Epithelial cell of proximal tubule (primary cell): ENCODE data around the gene SCTR. TPM values are rescaled to one million over a fixed set of nuclear protein-coding genes. Genes with fewer than 3 reads are reported as not detected.

ENCODE experiments used
- DNase-seq: peaks from one replicate; pipeline ENCODE4 v3.0.0-alpha.2; 2011; ENCODE audit warnings: low read depth
- H3K4me3 ChIP-seq: 2 replicates; pipeline ENCODE4 v1.5.1; 2011; ENCODE audit warnings: low read depth, mild to moderate bottlenecking, low read length
- CTCF ChIP-seq: conservative IDR thresholded peaks from 2 replicates; pipeline ENCODE4 v1.5.1; 2012; ENCODE audit warnings: low read depth, mild to moderate bottlenecking, low read length
- total RNA-seq: library from RNA; depleted of rRNA; stranded (reverse); fragments of >200 nt; gene quantifications from 2 replicates; pipeline ENCODE4 v1.2.3, GENCODE V29; 2015

The SCTR gene
- total RNA-seq, 1 donor from 2014 or later = not detected

DNA sequence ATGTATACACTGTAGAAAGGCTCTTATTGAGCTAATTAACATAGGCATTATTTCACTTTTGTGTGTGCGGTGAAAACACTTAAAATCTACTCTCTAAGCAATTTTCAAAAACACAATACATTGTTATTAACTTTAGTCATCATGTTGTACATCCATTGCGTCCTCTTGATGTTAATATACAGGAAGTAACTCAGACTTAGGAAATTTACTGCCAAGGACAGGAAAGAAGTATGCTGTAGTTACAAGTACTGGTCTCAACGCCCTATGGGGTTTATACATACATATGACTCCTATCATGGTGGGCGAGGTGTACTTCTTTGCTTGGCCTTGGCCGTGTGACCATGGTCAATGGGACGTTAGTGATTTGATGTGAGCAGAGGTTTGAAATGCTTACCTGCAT, 15.5 kb downstream of the SCTR start:
- no peak for DNase-seq
- no peak overlapping the region for H3K4me3 ChIP-seq
- no peak for TF ChIP-seq CTCF

- DNase-seq = no peak
Measured at GRCh38 chr2:119496682-119497081, 27.6 kb downstream of the SCTR start.

DNA sequence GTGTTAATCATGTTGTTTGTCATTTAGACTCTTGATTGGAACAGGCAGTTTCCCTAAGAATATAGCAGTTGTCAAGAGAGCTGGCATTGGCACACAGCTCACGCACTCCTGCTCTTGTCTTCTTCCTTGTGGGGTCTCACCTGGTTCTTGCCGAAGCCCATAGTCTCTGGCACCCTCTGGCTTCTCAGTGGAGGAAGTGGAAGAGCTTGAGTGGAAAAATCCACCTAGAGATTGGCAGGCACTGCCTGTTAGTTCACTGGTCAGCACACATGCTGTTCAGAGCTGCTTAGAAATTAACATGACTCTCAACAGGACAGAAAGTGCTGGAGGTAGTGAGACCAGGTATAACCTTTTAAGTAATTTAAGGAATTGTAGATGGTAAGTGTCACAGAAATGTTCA, 28.3 kb downstream of the SCTR start:
- DNase-seq = no peak
- H3K4me3 ChIP-seq = no peak overlapping the region
- TF ChIP-seq CTCF = peak; percentile 48

More at GRCh38 chr2:119496682-119497081, 27.6 kb downstream of the SCTR start:
- H3K4me3 ChIP-seq = no peak overlapping the region
- no peak for TF ChIP-seq CTCF

DNA sequence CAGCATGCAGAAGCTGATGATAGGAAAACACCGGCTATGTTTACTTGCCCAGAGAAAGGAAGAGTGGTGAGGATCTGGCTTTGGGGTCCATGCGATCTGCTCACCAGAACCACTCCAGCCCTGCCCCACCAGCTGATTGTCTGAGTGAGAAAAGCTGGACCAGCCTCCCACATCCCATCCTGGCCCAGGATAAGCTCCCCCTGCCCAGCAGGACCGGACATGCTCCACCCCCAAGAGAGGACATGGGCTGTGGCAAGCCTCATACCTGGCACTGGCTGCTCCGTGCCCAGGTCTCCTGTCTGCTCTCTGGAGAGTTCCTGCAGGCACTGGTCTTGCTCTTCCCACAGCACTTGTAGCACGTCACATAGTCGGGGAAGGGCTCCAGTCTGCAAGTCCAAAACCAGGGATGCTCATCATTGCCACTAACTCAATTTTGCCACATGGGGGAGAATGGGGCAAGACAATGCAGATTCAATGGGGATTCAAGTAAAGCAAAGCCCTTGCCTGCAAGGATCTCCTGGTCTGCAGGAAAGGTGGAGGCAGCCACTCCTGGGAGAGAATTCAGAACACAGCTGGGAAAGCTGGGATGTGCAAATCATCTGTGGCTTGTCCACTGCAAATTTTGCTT, 30.0 kb downstream of the SCTR start:
- no peak overlapping the region for H3K4me3 ChIP-seq
- peak; percentile 19 for TF ChIP-seq CTCF
- no peak for DNase-seq

DNA sequence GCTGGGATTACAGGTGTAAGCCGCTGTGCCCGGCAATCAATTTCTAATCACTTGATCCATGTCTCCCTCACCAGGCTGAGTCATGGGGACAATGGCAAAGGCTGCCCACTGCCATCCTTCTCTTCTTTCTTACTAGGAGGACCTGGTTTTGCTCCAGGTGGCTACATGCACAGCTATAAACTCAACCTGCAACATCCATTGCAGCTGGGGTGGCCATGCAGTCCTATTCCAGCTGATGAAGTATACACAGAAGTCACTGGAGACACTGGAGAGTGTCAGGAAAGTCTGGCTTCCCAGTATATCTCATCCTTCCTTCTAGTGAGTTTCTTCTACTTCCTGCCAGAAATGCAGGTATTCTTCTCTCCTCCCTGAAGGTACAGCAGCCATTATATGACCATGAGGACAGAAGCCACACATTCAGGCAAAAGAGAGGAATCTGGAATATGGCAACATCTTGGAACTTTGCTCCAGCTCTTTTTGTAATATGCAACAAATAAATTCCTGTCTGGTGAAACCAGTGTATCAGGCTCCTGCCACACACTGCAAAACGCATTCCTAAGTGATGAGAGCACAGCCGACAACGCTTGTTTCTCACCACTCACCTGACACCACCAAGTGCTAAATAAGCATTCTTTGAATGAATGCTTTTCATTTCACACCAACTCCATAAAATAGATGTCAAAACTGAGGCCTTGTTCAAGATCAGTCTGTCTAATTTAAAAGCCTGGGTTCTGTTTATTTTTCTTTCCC, 32.3 kb downstream of the SCTR start:
- no peak for TF ChIP-seq CTCF
- H3K4me3 ChIP-seq = no peak overlapping the region
- DNase-seq = peak; percentile 97

- no peak overlapping the region for H3K4me3 ChIP-seq
- peak; percentile 39 for DNase-seq
- no peak for TF ChIP-seq CTCF
Measured at GRCh38 chr2:119490653-119491195, 33.6 kb downstream of the SCTR start.
